ENCODE results near the gene COG2.

DNA sequence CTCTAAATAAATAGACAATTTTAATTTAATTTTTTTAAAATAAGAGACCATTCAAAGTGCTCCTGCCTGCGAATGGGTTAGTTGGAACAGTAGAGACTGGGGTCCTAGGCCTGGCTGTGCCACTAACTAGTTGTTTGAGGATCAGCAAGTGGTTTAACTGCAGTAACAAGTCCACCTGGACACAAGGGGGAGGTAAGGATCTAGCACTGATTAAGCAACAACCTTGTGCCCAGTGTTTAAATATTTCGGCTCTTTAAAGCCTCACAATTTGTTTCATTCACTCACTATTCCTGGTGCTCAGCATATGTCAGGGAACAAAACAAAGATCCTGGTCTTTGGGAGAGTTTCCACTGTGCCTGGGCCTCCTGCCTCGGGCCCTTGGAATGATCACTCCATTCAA lies 73.2 kb downstream of the COG2 start:
- TF ChIP-seq, protein P1, sequence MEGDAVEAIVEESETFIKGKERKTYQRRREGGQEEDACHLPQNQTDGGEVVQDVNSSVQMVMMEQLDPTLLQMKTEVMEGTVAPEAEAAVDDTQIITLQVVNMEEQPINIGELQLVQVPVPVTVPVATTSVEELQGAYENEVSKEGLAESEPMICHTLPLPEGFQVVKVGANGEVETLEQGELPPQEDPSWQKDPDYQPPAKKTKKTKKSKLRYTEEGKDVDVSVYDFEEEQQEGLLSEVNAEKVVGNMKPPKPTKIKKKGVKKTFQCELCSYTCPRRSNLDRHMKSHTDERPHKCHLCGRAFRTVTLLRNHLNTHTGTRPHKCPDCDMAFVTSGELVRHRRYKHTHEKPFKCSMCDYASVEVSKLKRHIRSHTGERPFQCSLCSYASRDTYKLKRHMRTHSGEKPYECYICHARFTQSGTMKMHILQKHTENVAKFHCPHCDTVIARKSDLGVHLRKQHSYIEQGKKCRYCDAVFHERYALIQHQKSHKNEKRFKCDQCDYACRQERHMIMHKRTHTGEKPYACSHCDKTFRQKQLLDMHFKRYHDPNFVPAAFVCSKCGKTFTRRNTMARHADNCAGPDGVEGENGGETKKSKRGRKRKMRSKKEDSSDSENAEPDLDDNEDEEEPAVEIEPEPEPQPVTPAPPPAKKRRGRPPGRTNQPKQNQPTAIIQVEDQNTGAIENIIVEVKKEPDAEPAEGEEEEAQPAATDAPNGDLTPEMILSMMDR (IDR thresholded peaks at IDR 0.05; ENCODE audit: insufficient read depth, low read depth, low read length) = no peak
- no peak for TF ChIP-seq EZH2 (IDR thresholded peaks at IDR 0.05; ENCODE audit: insufficient read depth, low read length)

Measured in astrocyte (in vitro differentiated cells and primary cell).